Forelimb muscle (tissue), 1 donor: ENCODE results near the gene LRRFIP1. TPM values are rescaled to one million over a fixed set of nuclear protein-coding genes. Genes with fewer than 3 reads are reported as not detected.

Experiments used
- DNase-seq: peaks from one replicate; pipeline ENCODE4 v3.0.0-alpha.2; 2013; ENCODE audit warnings: low read depth
- polyA plus RNA-seq: library from polyadenylated mRNA; unstranded; fragments of 120-200 nt; gene quantifications from one replicate; pipeline ENCODE4 v1.2.1, GENCODE V29; 2013; ENCODE audit not compliant: insufficient read length

The LRRFIP1 gene
- polyA plus RNA-seq, 1 donor: 168 TPM

- DNase-seq: no peak
Observed at GRCh38 chr2:237640493-237640998, 13.2 kb downstream of the LRRFIP1 start.

GRCh38 chr2:237642038-237642734 is 14.8 kb downstream of the LRRFIP1 start:
- DNase-seq: no peak

GRCh38 chr2:237643066-237643465 is 15.7 kb downstream of the LRRFIP1 start:
- no peak for DNase-seq

- DNase-seq: no peak
Observed at GRCh38 chr2:237643582-237644380, 16.4 kb downstream of the LRRFIP1 start.

- DNase-seq: no peak
Observed at GRCh38 chr2:237644381-237644703, 17.0 kb downstream of the LRRFIP1 start.

GRCh38 chr2:237645261-237645660 is 17.9 kb downstream of the LRRFIP1 start:
- DNase-seq: no peak

- DNase-seq: no peak
Observed at GRCh38 chr2:237647176-237648015, 20.0 kb downstream of the LRRFIP1 start.

- DNase-seq: no peak
Observed at GRCh38 chr2:237648016-237648381, 20.6 kb downstream of the LRRFIP1 start.

- DNase-seq: no peak
Observed at GRCh38 chr2:237649541-237650454, 22.4 kb downstream of the LRRFIP1 start.

GRCh38 chr2:237650455-237650850 is 23.1 kb downstream of the LRRFIP1 start:
- DNase-seq: no peak

GRCh38 chr2:237651761-237652160 is 24.4 kb downstream of the LRRFIP1 start:
- DNase-seq: no peak

GRCh38 chr2:237652181-237652580 is 24.8 kb downstream of the LRRFIP1 start:
- no peak for DNase-seq

GRCh38 chr2:237652854-237653253 is 25.5 kb downstream of the LRRFIP1 start:
- DNase-seq: no peak

- no peak for DNase-seq
Observed at GRCh38 chr2:237653776-237654558, 26.6 kb downstream of the LRRFIP1 start.

- DNase-seq: no peak
Observed at GRCh38 chr2:237657063-237657462, 29.7 kb downstream of the LRRFIP1 start.

- no peak for DNase-seq
Observed at GRCh38 chr2:237660381-237660900, 33.1 kb downstream of the LRRFIP1 start.

GRCh38 chr2:237661270-237661669 is 33.9 kb downstream of the LRRFIP1 start:
- no peak for DNase-seq

- DNase-seq: no peak
Observed at GRCh38 chr2:237661799-237662328, 34.5 kb downstream of the LRRFIP1 start.

- DNase-seq: peak; percentile 84
Observed at GRCh38 chr2:237662671-237663093, 35.3 kb downstream of the LRRFIP1 start.
